HepG2 (cell line): ENCODE data around the gene POU4F3. TPM values are rescaled to one million over a fixed set of nuclear protein-coding genes. Genes with fewer than 3 reads are reported as not detected.

Source experiments
- ATAC-seq: fragments of 200-7000 bp; cut with Tn5 transposase; 3 replicates; pipeline ENCODE4 v1.9.1; 2020; ENCODE audit warnings: mild to moderate bottlenecking, moderate library complexity
- BruUV-seq: library from RNA; stranded (reverse); fragments of 400-500 nt; replicated peaks from 2 replicates; lab custom pipeline; 2021; lab: Mats Ljungman, UMichigan
- CTCF ChIA-PET: fragments of 300-600 bp; formaldehyde crosslinking; extraction: SDS; loops from one replicate; lab custom pipeline; 2021; ENCODE audit warnings: low total read pairs, inconsistent platforms, low intra/inter-chr PET ratio; lab: Yijun Ruan, JAX
- POLR2A ChIA-PET: fragments of 350-600 bp; sonication (Branson Sonifier 250); formaldehyde crosslinking; loops from one replicate; lab custom pipeline; 2020; ENCODE audit warnings: antibody characterized with exemption, inconsistent platforms; lab: Yijun Ruan, JAX
- DNase-seq: peaks from one replicate; pipeline ENCODE4 v3.0.0-alpha.2; 2015; ENCODE audit warnings: low spot score
- FAIRE-seq: peaks from 3 replicates; lab custom pipeline; 2011; peaks lifted over from hg19 to GRCh38; lab: Jason Lieb, UNC
- H2AFZ ChIP-seq: one replicate; pipeline ENCODE4 v1.6.1; 2011; ENCODE audit warnings: low read length, inconsistent platforms
- H3K27ac ChIP-seq: fragments of 300-600 bp; 3 replicates; pipeline ENCODE4 v1.8.0; 2011; ENCODE audit warnings: mixed run types, mild to moderate bottlenecking, mixed read lengths, low read length, inconsistent platforms; ENCODE audit not compliant: insufficient read depth; ENCODE audit errors: extremely low read length
- H3K27me3 ChIP-seq, 2 experiments: fragments of 200-600 bp in 1 of 2; 2 replicates in 1 of 2; 3 replicates in 1 of 2; pipeline versions ENCODE4 v1.6.0 to v1.8.0; 2011; ENCODE audit warnings: low read length in 2 of 2, mild to moderate bottlenecking in 2 of 2, moderate library complexity in 2 of 2, inconsistent platforms in 1 of 2; ENCODE audit not compliant: insufficient read depth in 2 of 2, control insufficient read depth in 1 of 2
- H3K36me3 ChIP-seq, 2 experiments: fragments of 200-600 bp in 1 of 2; replicated peaks in 1 of 2; 2 replicates in 1 of 2; 3 replicates in 1 of 2; pipeline versions ENCODE4 v1.5.1 to v1.8.0; 2011; ENCODE audit warnings: low read length in 2 of 2, inconsistent platforms in 1 of 2; ENCODE audit not compliant: insufficient read depth in 2 of 2, control insufficient read depth in 1 of 2
- H3K4me1 ChIP-seq: 2 replicates; pipeline ENCODE4 v1.5.1; 2012; ENCODE audit warnings: low read length, inconsistent platforms; ENCODE audit not compliant: insufficient read depth
- H3K4me2 ChIP-seq: 2 replicates; pipeline ENCODE4 v1.6.0; 2011; ENCODE audit warnings: low read depth, low read length, inconsistent platforms
- H3K4me3 ChIP-seq, 3 experiments: fragments of 200-600 bp in 1 of 3; sonication (generic), shearing (Covaris generic) in 1 of 3; replicated peaks in 1 of 3; 2 replicates each; pipeline ENCODE4 v1.5.1; 2011 to 2016; ENCODE audit warnings: low read length in 3 of 3, inconsistent platforms in 2 of 3, low read depth in 2 of 3, mild to moderate bottlenecking in 2 of 3, control low read depth in 1 of 3, mixed read lengths in 1 of 3; ENCODE audit not compliant: insufficient read depth in 1 of 3
- H3K79me2 ChIP-seq: one replicate; pipeline ENCODE4 v1.6.1; 2011; ENCODE audit warnings: low read length, inconsistent platforms; ENCODE audit not compliant: insufficient read depth
- H3K9ac ChIP-seq: 2 replicates; pipeline ENCODE4 v1.6.0; 2011; ENCODE audit warnings: mild to moderate bottlenecking, low read depth, low read length, inconsistent platforms; ENCODE audit not compliant: insufficient read depth
- H3K9me3 ChIP-seq: 2 replicates; pipeline ENCODE4 v1.5.1; 2012; ENCODE audit warnings: mild to moderate bottlenecking, low read length
- H4K20me1 ChIP-seq: 2 replicates; pipeline ENCODE4 v1.6.0; 2011; ENCODE audit warnings: inconsistent platforms, mild to moderate bottlenecking, low read length, moderate library complexity; ENCODE audit not compliant: insufficient read depth
- CREB1 ChIP-seq, 2 experiments: fragments of 450-650 bp in 1 of 2; IDR thresholded peaks; 2 replicates each; pipeline ENCODE4 v1.6.1; 2016 to 2017; ENCODE audit warnings: control low read depth in 1 of 2, mild to moderate bottlenecking in 1 of 2, missing compliant biosample characterization in 1 of 2, missing genetic modification characterization in 1 of 2
- FOXA3 ChIP-seq: IDR thresholded peaks from 2 replicates; pipeline ENCODE4 v1.6.1; 2016; ENCODE audit warnings: missing genetic modification reagents, missing compliant biosample characterization
- PITX1 ChIP-seq: sonication (generic); formaldehyde crosslinking; IDR thresholded peaks from 2 replicates; pipeline ENCODE4 v1.5.1; 2020; ENCODE audit warnings: mild to moderate bottlenecking, missing genetic modification reagents
- RAD21 ChIP-seq: fragments of 450-650 bp; formaldehyde crosslinking; IDR thresholded peaks from 2 replicates; pipeline ENCODE4 v1.5.0; 2020; ENCODE audit warnings: mild to moderate bottlenecking
- STAG1 ChIP-seq: sonication (generic); formaldehyde crosslinking; IDR thresholded peaks from 2 replicates; pipeline ENCODE4 v1.4.0; 2020; ENCODE audit warnings: missing genetic modification reagents
- YEATS2 ChIP-seq: sonication (generic); formaldehyde crosslinking; IDR thresholded peaks from 2 replicates; pipeline ENCODE4 v1.4.0; 2020; ENCODE audit warnings: missing genetic modification reagents, borderline replicate concordance
- ZNF256 ChIP-seq: sonication (generic); formaldehyde crosslinking; conservative IDR thresholded peaks from 2 replicates; pipeline ENCODE4 v1.4.0; 2020; ENCODE audit warnings: missing genetic modification reagents
- WGBS: methylation state at CpG from one replicate; pipeline ENCODE4 v1.1.6; 2017; ENCODE audit warnings: low lambda C conversion rate; 5-methylcytosine and 5-hydroxymethylcytosine counted together
- in situ Hi-C: cut with HindIII; loops from 2 replicates; pipeline ENCODE4 v1.10.0; 2017; ENCODE audit warnings: low pct_unique_long_range_greater_than_20kb; ENCODE audit not compliant: extremely low pct_ligation_motif_present
- intact Hi-C: fragments of 100-400 bp; cut with micrococcal nuclease; formaldehyde crosslinking; loops from one replicate; pipeline ENCODE4 v1.10.0; 2022; ENCODE audit not compliant: unreplicated experiment
- polyA plus RNA-seq, 8 experiments: library from polyadenylated mRNA; depleted of rRNA in 3 of 8; stranded (reverse) in 7 of 8; unstranded in 1 of 8; fragments of >200 nt; fragmentation: Illumina TruSeq in 4 of 8; extraction: Trizol in 4 of 8; gene quantifications; 2 replicates each; pipeline versions ENCODE4 v1.2.1 to v1.2.3, GENCODE V29; 2011 to 2016; ENCODE audit warnings: low read depth in 4 of 8, missing spikeins in 1 of 8, mixed read lengths in 1 of 8; ENCODE audit not compliant: insufficient read depth in 1 of 8
- total RNA-seq, 5 experiments: library from RNA; depleted of rRNA; stranded (reverse); fragments of >200 nt; fragmentation: Illumina TruSeq; extraction: Trizol; gene quantifications; 2 replicates each; pipeline ENCODE4 v1.2.3, GENCODE V29; 2016; ENCODE audit warnings: low read depth in 1 of 5
- TF ChIP-seq, protein P1 (sequence below): sonication (generic); formaldehyde crosslinking; IDR thresholded peaks from 2 replicates; pipeline ENCODE4 v1.5.0; 2020; ENCODE audit warnings: mild to moderate bottlenecking, missing genetic modification reagents, moderate library complexity

POU4F3 gene
- total and polyA plus RNA-seq, 2 of the 13 experiments (the other 11 are each of a cell fraction or from before 2014, with no cell fraction given) = not detected

- 17% methylated on average over 5 of the region's 5 CpGs for WGBS
- H2AFZ ChIP-seq = no peak overlapping the region
- no peaks in the 10 kb centered on the region for H3K27me3 ChIP-seq
- H3K4me1 ChIP-seq = no peaks in the 10 kb centered on the region
- ChIA-PET POLR2A (no interaction called here), CTCF (interaction anchor here (2.6 kb wide), 1 partner anchor 135 kb away, joined by 16 read pairs; no protein-coding TSS in a partner anchor)
- H3K9ac ChIP-seq = no peak overlapping the region
- H4K20me1 ChIP-seq = no peaks in the 10 kb centered on the region
- in situ Hi-C loops = no loop called here
- FAIRE-seq = no peak
- H3K79me2 ChIP-seq = no peaks in the 10 kb centered on the region
- no peaks in the 10 kb centered on the region for H3K9me3 ChIP-seq
- intact Hi-C loops = loop anchor here (1.0 kb wide), 1 partner anchor 136 kb away; no protein-coding TSS in a partner anchor
- no peak for TF ChIP-seq ZNF256
- peak; percentile 48 for TF ChIP-seq STAG1
- TF ChIP-seq PITX1 (CRISPR knock-in tag) = peak; percentile 86
- no peak for TF ChIP-seq YEATS2
- TF ChIP-seq, protein P1, sequence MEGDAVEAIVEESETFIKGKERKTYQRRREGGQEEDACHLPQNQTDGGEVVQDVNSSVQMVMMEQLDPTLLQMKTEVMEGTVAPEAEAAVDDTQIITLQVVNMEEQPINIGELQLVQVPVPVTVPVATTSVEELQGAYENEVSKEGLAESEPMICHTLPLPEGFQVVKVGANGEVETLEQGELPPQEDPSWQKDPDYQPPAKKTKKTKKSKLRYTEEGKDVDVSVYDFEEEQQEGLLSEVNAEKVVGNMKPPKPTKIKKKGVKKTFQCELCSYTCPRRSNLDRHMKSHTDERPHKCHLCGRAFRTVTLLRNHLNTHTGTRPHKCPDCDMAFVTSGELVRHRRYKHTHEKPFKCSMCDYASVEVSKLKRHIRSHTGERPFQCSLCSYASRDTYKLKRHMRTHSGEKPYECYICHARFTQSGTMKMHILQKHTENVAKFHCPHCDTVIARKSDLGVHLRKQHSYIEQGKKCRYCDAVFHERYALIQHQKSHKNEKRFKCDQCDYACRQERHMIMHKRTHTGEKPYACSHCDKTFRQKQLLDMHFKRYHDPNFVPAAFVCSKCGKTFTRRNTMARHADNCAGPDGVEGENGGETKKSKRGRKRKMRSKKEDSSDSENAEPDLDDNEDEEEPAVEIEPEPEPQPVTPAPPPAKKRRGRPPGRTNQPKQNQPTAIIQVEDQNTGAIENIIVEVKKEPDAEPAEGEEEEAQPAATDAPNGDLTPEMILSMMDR = peak; percentile 54
- peak; percentile 45; the same call in 1 of the 2 replicates for TF ChIP-seq RAD21 (CRISPR knock-in tag)
- no peak for TF ChIP-seq CREB1 (IDR thresholded peaks at IDR 0.05)
- 0 out of 2 replicates have a peak, but pooled peaks have one; percentile 16 for TF ChIP-seq CREB1 (CRISPR knock-in tag; IDR thresholded peaks at IDR 0.05)
- 0 out of 2 replicates have a peak, but pooled peaks have one; percentile 27 for TF ChIP-seq FOXA3 (CRISPR knock-in tag)
- peak; percentile 83 for ATAC-seq
- H3K4me2 ChIP-seq = no peak overlapping the region
- no peak overlapping the region for H3K27ac ChIP-seq
- H3K36me3 ChIP-seq = peaks cover 1 to 4% of the 10 kb centered on the region in 2 experiments; a peak in 2 of 5 replicates
- no TSS peak for BruUV-seq
- no peak overlapping the region for H3K4me3 ChIP-seq
- peak; percentile 64 for DNase-seq
These were observed 47.1 kb upstream of the POU4F3 start for GRCh38 chr5:146291421-146292074.
